CD4-positive, alpha-beta T cell treated with Interleukin-2 at 100 ng/mL for 4 hours (primary cell): ENCODE measurements around the gene AHRR.
"Not testable (repeated sequence)": the region's sequence is repeated elsewhere in the genome, so short reads cannot be mapped to it uniquely, and the experiment has no call there.

Source experiments
- DNase-seq: peaks from one replicate; pipeline ENCODE4 v3.0.0-alpha.2; 2020; ENCODE audit warnings: low spot score

AHRR gene

GRCh38 chr5:305459-305858 lies 16.1 kb upstream of the AHRR start:
- DNase-seq: no peak

- DNase-seq: no peak
These were observed 15.3 kb upstream of the AHRR start for GRCh38 chr5:306011-306805.

GRCh38 chr5:307306-307705 lies 14.2 kb upstream of the AHRR start:
- no peak for DNase-seq

GRCh38 chr5:307794-308579 lies 13.5 kb upstream of the AHRR start:
- DNase-seq: no peak

- no peak for DNase-seq
These were observed 12.7 kb upstream of the AHRR start for GRCh38 chr5:308672-309271.

- DNase-seq: not testable (repeated sequence)
These were observed 11.7 kb upstream of the AHRR start for GRCh38 chr5:309831-310230.

- no peak for DNase-seq
These were observed 11.0 kb upstream of the AHRR start for GRCh38 chr5:310516-310915.

GRCh38 chr5:310941-311434 lies 10.5 kb upstream of the AHRR start:
- no peak for DNase-seq

GRCh38 chr5:311963-312362 lies 9.6 kb upstream of the AHRR start:
- DNase-seq: no peak

GRCh38 chr5:312845-313244 lies 8.7 kb upstream of the AHRR start:
- DNase-seq: no peak

- no peak for DNase-seq
These were observed 8.2 kb upstream of the AHRR start for GRCh38 chr5:313265-313664.

GRCh38 chr5:313806-314376 lies 7.6 kb upstream of the AHRR start:
- DNase-seq: no peak

- DNase-seq: no peak
These were observed 6.6 kb upstream of the AHRR start for GRCh38 chr5:314676-315487.

- DNase-seq: no peak
These were observed 5.9 kb upstream of the AHRR start for GRCh38 chr5:315488-316209.

- DNase-seq: no peak
These were observed 5.1 kb upstream of the AHRR start for GRCh38 chr5:316210-317085.

GRCh38 chr5:317086-317811 lies 4.3 kb upstream of the AHRR start:
- DNase-seq: no peak

GRCh38 chr5:318341-318897 lies 3.1 kb upstream of the AHRR start:
- DNase-seq: no peak

GRCh38 chr5:318931-319601 lies 2.4 kb upstream of the AHRR start:
- no peak for DNase-seq
